ENCODE results near the gene MLF1.

Gene MLF1

DNA sequence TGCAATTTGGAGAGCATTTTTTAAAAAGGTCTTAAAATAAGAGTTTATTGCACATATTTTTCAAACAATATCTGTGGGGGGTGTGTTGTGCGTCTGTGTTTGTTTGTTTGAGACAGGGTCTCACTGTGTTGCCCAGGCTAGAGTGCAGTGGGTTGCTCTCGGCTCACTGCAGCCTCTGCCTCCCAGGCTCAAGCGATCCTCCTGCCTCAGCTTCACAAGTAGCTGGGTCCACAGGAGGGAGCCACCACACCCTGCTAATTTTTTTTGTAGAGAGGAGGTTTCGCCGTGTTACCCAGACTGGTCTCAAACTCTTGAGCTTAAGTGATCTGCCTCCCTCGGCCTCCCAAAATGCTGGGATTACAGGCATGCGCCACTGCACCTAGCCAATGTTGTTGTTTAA, 2.7 kb downstream of the MLF1 start:
- DNase-seq (ENCODE audit: low read depth in 2 of 2, low spot score in 1 of 2): no peak

DNA sequence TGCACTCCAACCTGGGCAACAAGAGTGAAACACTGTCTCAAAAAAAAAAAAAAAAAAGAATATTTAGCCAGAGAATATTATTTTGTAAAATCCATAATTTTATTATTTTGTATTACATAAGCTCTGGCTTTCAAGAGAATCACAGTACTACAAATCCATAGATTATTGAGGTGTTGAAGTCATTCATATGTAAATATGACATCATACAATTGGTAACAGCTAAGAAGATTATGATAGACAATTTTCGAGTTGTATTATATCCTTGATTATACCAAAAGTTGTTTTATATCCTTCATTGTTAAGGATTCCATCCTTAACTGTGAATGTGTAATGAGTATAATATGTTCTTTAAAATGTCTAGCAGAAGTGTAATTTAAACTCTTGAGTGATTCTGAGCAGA, 3.7 kb downstream of the MLF1 start:
- no peak for DNase-seq (ENCODE audit: low read depth in 2 of 2, low spot score in 1 of 2)

DNA sequence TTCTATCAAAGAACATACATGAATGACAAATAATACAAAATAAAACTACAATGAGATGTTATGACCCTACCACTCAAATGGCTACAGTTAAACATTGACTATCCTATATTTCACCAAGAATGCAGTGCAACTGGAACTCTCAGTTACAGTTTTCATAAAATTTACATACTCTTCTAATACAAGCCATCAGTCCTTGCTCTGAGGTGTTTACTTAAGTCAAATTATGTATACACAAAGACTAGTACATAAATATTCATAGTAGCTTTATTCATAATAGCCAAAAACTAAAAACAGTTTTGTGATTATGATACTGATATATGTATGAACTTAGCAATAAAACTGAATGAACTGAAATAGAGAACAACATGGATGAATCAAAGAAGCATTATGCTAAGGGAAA, 19.2 kb downstream of the MLF1 start:
- DNase-seq (ENCODE audit: low read depth in 2 of 2, low spot score in 1 of 2): no peak

DNA sequence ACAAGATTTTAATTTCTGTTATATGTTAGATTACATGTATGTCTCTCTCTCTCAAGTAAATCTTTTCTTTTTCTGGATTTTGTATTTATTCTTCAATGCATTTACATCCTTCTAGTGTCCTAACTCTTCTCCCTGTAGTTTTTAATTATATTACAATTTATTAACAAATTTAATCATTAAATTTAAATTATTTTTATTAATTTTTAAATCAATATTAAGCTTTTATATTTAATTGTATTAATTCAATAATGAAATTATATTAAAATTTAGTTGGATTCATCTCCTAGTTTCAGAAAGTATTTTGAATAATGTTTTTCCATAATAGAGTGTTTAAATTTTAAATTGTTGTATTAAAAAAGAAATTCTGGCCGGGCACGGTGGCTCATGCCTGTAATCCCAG, 29.8 kb downstream of the MLF1 start:
- no peak for DNase-seq (ENCODE audit: low read depth in 2 of 2, low spot score in 1 of 2)

DNA sequence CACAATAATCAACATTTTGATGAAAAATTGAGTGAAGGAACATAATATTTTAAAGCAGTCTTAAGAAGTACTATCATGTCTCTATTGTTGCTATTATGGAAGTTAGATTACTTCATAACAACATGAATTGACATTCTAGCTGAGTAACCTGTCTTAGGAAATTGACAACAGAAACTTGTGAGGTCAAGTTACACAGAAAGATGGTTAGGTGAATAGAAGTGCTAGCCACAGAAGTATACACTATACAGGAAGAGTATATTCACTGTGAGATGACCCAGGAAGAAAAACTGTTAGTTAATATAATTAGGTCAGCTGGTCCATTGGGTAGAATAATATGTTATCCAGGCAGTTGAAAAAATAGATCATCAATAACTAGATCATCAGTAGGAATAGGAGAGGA, 31.2 kb downstream of the MLF1 start:
- no peak for DNase-seq (ENCODE audit: low read depth in 2 of 2, low spot score in 1 of 2)

DNA sequence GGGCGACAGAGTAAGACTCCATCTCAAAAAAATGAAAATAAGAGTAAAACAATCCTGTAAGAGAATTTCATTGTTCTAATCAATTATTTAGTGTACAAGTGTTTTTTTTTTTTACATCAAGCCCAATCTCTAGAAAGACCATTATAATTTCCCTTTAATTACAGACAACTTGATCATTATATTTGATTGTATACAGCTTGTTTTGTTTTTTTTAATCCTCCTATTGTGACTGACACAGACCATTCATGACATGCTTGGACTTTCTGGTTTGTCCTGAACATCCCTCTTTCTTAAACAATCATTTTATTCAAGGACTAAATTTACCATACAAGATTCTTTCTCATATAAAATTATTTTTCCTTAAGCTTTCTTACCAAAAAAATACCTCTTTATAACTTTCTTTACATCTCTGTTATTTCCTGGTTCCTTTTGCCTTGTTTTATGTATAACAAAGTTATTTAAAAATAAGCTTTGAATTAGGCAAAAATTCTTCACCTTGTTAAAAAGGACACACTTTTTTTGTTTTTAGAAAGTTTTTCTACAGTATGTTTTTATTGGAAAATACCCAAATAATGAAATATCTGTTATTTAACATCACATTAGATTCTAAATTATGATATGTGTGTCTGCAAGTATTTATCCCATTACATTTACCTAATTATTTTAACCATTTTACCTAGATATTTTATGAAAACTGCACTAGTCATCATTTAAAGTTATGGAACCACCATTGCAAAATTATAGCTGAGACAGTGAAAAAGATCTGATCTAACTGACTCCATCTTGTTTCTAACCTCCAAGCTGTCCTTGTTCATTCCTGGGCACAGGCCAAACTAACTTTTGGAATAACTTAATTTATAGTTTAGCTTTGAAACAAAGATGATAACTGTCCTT, 47.2 kb downstream of the MLF1 start:
- no peak for DNase-seq (ENCODE audit: low read depth in 2 of 2, low spot score in 1 of 2)

DNA sequence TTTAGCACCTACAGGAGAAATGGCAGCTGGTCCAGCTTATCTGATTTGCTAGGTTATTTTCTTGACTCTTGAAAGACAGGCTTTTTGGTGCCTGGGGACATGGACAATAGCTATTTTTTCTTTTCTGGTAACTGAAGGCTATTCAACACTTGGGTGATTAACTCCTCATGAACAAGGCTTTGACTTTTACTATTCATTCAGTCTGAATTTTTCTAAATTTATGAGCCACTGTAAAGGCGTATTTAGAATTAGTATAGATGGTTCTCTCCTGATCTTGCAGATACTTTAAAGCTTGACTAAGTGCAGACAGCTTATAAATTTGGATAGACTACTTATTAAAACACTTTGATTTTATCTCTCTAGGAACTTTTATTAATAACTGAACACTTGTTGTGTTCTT, 54.9 kb downstream of the MLF1 start:
- DNase-seq (ENCODE audit: low read depth in 2 of 2, low spot score in 1 of 2): no peak

DNA sequence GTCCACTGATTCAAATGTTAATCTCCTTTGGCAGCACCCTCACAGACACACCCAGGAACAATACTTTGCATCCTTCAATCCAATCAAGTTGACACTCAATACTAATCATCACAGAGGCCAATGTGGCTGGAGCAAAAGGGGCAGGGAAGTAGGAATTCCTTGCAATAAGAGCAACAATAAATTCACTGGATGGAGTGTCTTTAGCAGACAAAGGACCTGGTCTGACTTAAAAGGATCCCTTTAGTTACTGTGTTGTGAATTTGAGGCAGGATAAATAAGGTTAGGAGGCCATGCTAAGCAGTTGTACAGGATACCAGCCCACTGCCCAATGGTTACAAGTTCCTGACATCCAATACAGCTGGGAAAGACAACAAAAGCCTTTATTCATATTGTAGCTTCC, 61.0 kb downstream of the MLF1 start:
- DNase-seq (ENCODE audit: low read depth in 2 of 2, low spot score in 1 of 2): no peak

DNA sequence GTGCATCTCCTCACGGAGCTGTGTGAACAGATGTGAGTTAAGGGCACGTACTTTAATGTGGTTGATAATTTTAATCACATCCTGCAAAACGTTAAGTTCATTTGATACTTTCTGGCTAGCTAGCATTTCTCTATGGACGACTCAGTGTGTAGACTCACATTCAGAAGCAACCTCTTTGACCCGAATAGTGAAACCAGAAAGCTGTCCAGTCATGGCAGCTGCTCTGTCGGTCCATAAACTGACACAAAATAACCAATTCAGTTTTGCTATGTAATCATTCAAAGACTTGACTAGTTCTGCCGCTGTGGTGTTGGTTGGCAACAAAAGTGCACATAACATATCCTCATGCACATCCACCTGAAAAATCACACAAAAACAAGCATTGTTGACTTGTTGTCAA, 69.7 kb downstream of the MLF1 start:
- no peak for DNase-seq (ENCODE audit: low read depth in 2 of 2, low spot score in 1 of 2)

DNA sequence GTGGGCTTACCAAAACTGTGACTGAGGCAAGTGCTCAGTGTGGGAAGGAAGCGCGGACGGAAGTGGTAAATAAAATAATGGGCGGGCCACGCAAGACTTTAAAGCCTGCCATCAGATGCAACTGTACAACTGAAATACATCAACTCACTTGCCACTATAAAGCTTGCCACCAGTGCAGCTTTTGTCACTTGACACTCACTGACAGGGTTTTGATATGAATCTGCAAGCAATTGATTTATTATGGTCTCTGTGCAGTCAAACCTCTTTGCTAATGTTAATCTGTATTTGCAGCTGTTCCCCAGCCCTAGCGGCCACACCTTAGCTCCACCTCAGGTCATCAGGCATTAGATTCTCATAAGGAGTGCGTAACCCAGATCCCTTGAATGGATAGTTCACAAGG, 71.0 kb downstream of the MLF1 start:
- DNase-seq (ENCODE audit: low read depth in 2 of 2, low spot score in 1 of 2): no peak

DNA sequence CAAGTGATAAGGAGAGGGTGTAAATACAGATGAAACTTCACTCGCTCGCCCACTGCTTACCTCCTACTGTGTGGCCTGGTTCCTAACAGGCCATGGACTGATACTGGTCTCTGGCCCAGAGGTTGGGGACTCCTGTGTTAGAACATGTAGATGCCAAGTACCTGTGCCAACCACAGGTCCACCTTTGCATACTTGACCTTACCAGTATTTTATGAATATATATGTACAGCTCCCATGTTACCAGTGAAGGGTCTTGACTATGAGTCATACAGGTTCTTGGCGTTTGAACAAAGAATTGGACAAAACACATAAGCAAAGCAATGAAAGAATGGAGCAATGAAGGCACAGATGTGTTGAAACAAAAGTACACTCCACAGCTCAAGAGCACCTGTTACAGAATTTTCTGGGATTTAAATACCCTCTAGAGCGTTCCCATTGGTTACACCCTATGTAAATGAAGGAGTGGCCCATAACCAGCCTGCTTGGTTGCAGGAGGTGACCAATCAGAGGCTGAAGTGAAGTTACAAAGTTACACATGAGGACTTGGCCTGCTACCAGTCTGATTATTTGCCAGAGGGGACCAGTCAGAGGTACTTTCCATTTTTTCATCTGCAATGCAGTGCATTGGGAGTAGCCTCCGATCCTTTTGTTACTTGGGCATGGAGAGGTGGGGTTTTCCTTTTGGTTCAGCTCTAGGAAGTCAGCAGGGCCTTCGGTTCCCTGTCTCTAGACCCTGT, 71.6 kb downstream of the MLF1 start:
- DNase-seq (ENCODE audit: low read depth in 2 of 2, low spot score in 1 of 2): no peak

DNA sequence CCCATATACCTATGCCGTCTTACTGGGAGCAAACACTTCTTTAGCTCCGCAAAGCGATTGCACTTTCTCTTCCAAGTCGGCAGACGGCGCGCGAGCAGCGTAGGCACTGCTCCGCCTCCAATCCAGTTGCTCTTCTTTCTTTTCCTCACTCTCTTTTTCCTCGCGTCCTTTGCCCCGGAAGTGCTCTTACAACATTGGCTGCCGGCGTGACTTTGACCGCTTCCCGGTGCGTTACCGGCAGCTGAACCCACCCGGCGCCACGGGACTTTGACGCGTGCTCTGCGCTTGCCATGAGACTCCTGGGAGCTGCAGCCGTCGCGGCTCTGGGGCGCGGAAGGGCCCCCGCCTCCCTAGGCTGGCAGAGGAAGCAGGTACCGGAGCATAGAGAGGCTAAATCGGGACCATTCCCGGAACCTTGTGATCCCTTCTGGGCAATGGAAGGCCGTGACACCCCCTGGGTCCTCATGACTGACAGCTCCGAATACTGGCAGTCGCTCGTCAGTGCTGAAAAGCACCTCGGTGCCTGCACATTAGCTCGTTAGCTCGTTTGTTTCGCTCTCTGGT, 73.4 kb downstream of the MLF1 start, which contains the start of gene GFM1:
Gene GFM1, plus strand, starts transcription at position 183 of the 564 bp plus-strand sequence. Its CDS starts 108 bp downstream, at position 291.
- DNase-seq (ENCODE audit: low read depth in 2 of 2, low spot score in 1 of 2): peak; percentile 53 to 73

DNA sequence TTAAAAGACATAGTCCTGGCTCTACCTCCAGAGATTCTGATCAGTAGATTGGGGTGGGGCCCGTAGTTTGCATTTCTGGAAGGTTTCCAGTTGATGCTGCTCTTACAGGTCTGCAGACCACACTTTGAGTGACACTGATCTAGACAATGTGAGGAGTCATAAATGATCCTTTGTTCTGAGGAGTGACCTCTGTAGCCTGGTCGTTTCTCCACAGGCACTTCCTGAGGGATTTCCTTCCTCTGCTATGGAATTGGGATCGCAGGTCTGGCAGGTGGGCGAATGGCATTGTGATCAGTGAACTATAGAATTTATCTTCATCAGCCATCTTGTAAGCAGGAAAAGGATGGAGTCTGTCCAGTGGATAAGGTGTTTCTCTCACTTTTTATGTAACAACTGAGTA, 78.8 kb downstream of the MLF1 start:
- no peak for DNase-seq (ENCODE audit: low read depth in 2 of 2, low spot score in 1 of 2)

DNA sequence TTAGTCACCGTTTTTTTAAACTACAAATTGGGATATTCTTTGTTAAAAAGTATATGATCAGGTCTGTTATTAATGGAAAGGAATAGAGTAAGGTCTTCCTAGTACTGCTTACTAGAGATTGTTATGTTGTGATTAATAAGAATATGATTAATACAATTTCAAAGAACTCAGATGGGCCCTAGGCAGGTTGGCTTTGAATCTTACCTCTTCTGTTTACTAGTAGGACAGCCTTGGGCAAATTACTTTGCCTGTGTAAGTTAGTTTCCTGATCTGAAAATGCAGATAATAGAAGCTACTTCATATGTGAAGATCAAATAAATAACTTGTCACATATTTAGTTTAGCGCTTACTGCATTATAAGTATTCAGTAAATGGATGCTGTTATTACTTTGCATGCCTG, 80.2 kb downstream of the MLF1 start:
- DNase-seq (ENCODE audit: low read depth in 2 of 2, low spot score in 1 of 2): no peak

DNA sequence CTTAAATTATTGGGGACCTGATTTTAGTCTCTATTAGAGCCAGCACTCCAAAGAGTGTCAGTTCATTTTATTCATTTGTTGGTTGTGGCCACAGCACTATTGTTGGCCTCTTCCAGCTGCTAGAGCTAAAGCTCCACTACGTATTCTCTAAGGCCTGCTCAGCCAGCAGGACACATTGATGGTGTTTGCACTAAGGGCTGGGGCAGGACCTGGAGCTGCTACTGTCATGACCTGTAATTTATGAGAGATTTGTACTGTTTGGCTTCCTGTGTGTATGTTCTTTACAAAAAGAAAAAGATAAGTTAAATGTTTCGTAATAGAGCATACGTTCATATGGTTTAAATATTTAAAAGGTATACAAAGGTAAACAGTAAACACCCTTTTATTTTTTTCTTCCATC, 81.5 kb downstream of the MLF1 start:
- DNase-seq (ENCODE audit: low read depth in 2 of 2, low spot score in 1 of 2): no peak

All from stimulated activated CD8-positive, alpha-beta memory T cell treated with anti-CD3 and anti-CD28 coated beads, Interleukin-4, amount 100 ng/mL, for 1 hour (primary cell).